ENCODE data around the gene PPM1N. TPM values are rescaled to one million over a fixed set of nuclear protein-coding genes. Genes with fewer than 3 reads are reported as not detected.

The PPM1N gene
- total RNA-seq, 1 donor from 2014 or later = 0.62 TPM

GRCh38 chr19:45492627-45493470 is 5.4 kb upstream of the PPM1N start:
- no peaks in the 10 kb centered on the region for H3K9me3 Mint-ChIP-seq (ENCODE audit: unreplicated experiment)
- H3K4me1 Mint-ChIP-seq (ENCODE audit: unreplicated experiment) = peaks cover 15% of the 10 kb centered on the region
- peak overlapping the region; percentile 83 for H3K27ac Mint-ChIP-seq (ENCODE audit: unreplicated experiment)
- TF ChIP-seq, protein P1, sequence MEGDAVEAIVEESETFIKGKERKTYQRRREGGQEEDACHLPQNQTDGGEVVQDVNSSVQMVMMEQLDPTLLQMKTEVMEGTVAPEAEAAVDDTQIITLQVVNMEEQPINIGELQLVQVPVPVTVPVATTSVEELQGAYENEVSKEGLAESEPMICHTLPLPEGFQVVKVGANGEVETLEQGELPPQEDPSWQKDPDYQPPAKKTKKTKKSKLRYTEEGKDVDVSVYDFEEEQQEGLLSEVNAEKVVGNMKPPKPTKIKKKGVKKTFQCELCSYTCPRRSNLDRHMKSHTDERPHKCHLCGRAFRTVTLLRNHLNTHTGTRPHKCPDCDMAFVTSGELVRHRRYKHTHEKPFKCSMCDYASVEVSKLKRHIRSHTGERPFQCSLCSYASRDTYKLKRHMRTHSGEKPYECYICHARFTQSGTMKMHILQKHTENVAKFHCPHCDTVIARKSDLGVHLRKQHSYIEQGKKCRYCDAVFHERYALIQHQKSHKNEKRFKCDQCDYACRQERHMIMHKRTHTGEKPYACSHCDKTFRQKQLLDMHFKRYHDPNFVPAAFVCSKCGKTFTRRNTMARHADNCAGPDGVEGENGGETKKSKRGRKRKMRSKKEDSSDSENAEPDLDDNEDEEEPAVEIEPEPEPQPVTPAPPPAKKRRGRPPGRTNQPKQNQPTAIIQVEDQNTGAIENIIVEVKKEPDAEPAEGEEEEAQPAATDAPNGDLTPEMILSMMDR (IDR thresholded peaks at IDR 0.05) = no peak
- peaks cover 8% of the 10 kb centered on the region for H3K27me3 Mint-ChIP-seq (ENCODE audit: unreplicated experiment)
- DNase-seq (ENCODE audit: extremely low spot score, unreplicated experiment) = no peak
- no peaks in the 10 kb centered on the region for H3K36me3 Mint-ChIP-seq (ENCODE audit: unreplicated experiment)
- peak overlapping the region; percentile 84 for H3K4me3 Mint-ChIP-seq (ENCODE audit: unreplicated experiment)

- TF ChIP-seq, protein P1 (IDR thresholded peaks at IDR 0.05) = no peak
- Mint-ChIP-seq H3K27ac (ENCODE audit: unreplicated experiment) (no peak overlapping the region), H3K4me1 (ENCODE audit: unreplicated experiment) (peaks cover 23% of the 10 kb centered on the region), H3K27me3 (ENCODE audit: unreplicated experiment) (peaks cover 17% of the 10 kb centered on the region), H3K9me3 (ENCODE audit: unreplicated experiment) (no peaks in the 10 kb centered on the region), H3K4me3 (ENCODE audit: unreplicated experiment) (peak overlapping the region; percentile 14), H3K36me3 (ENCODE audit: unreplicated experiment) (no peaks in the 10 kb centered on the region)
- no peak for DNase-seq (ENCODE audit: extremely low spot score, unreplicated experiment)
Observed at GRCh38 chr19:45494261-45494916, 3.9 kb upstream of the PPM1N start.

- TF ChIP-seq, protein P1 (IDR thresholded peaks at IDR 0.05) = no peak
- Mint-ChIP-seq H3K27me3 (ENCODE audit: unreplicated experiment) (peaks cover 22% of the 10 kb centered on the region), H3K9me3 (ENCODE audit: unreplicated experiment) (no peaks in the 10 kb centered on the region), H3K4me1 (ENCODE audit: unreplicated experiment) (peaks cover 26% of the 10 kb centered on the region), H3K36me3 (ENCODE audit: unreplicated experiment) (no peaks in the 10 kb centered on the region), H3K4me3 (ENCODE audit: unreplicated experiment) (peak overlapping the region; percentile 81), H3K27ac (ENCODE audit: unreplicated experiment) (no peak overlapping the region)
- DNase-seq (ENCODE audit: extremely low spot score, unreplicated experiment) = no peak
Observed at GRCh38 chr19:45495178-45495577, 3.1 kb upstream of the PPM1N start.

GRCh38 chr19:45496349-45496953 is 1.8 kb upstream of the PPM1N start:
- Mint-ChIP-seq H3K27ac (ENCODE audit: unreplicated experiment) (no peak overlapping the region), H3K4me3 (ENCODE audit: unreplicated experiment) (peak overlapping the region; percentile 81), H3K27me3 (ENCODE audit: unreplicated experiment) (peaks cover 26% of the 10 kb centered on the region), H3K9me3 (ENCODE audit: unreplicated experiment) (no peaks in the 10 kb centered on the region), H3K4me1 (ENCODE audit: unreplicated experiment) (peaks cover 26% of the 10 kb centered on the region), H3K36me3 (ENCODE audit: unreplicated experiment) (no peaks in the 10 kb centered on the region)
- TF ChIP-seq, protein P1 (IDR thresholded peaks at IDR 0.05) = no peak
- no peak for DNase-seq (ENCODE audit: extremely low spot score, unreplicated experiment)

DNA sequence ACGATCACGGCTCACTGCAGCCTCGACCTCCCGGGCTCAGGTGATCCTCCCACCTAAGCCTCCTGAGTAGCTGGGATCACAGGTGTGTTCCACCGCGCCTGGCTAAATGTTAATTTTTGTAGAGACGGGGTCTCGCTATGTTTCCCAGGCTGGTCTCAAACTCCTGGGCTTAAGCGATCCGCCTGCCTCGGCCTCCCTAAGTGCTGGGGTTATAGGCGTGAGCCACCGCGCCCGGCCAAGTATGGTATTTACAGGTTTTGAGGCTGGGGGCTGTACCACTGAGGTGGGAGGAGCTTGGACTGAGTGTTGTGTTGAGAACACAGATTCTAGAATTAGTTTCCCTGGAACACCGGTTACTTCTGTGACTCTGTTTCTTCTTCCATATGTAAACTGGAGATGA is 452 bp upstream of the PPM1N start:
- H3K27ac Mint-ChIP-seq (ENCODE audit: unreplicated experiment) = no peak overlapping the region
- no peaks in the 10 kb centered on the region for H3K36me3 Mint-ChIP-seq (ENCODE audit: unreplicated experiment)
- TF ChIP-seq, protein P1 (IDR thresholded peaks at IDR 0.05) = no peak
- peak overlapping the region; percentile 52 for H3K4me3 Mint-ChIP-seq (ENCODE audit: unreplicated experiment)
- no peak for DNase-seq (ENCODE audit: extremely low spot score, unreplicated experiment)
- H3K9me3 Mint-ChIP-seq (ENCODE audit: unreplicated experiment) = no peaks in the 10 kb centered on the region
- H3K27me3 Mint-ChIP-seq (ENCODE audit: unreplicated experiment) = peaks cover 26% of the 10 kb centered on the region
- peaks cover 24% of the 10 kb centered on the region for H3K4me1 Mint-ChIP-seq (ENCODE audit: unreplicated experiment)

Data from osteocyte (in vitro differentiated cells).